Tibial nerve (tissue), 4 donors: ENCODE data around the gene ORC1.

Experiments
- CTCF ChIP-seq, 5 experiments: fragments of 200-600 bp in 3 of 5; fragments of 450-650 bp in 2 of 5; sonication (generic) in 3 of 5; IDR thresholded peaks; one replicate each; pipeline ENCODE4 v1.5.1; 2016 to 2019; ENCODE audit warnings: antibody characterized with exemption in 5 of 5, mild to moderate bottlenecking in 3 of 5, moderate library complexity in 2 of 5
- EP300 ChIP-seq, 2 donors: sonication (generic); formaldehyde crosslinking; IDR thresholded peaks; one replicate each; pipeline ENCODE4 v1.6.1; 2017; ENCODE audit warnings: antibody characterized with exemption in 2 of 2, mild to moderate bottlenecking in 1 of 2
- POLR2A ChIP-seq, 2 donors: fragments of 450-650 bp; IDR thresholded peaks; one replicate each; pipeline ENCODE4 v1.6.1; 2017; ENCODE audit warnings: antibody characterized with exemption in 2 of 2, mild to moderate bottlenecking in 2 of 2, moderate library complexity in 2 of 2

- no peak for TF ChIP-seq CTCF (IDR thresholded peaks at IDR 0.05)
- no peak for TF ChIP-seq EP300 (IDR thresholded peaks at IDR 0.05)
- no peak for TF ChIP-seq POLR2A (IDR thresholded peaks at IDR 0.05)
These were observed 22.9 kb upstream of the ORC1 start for GRCh38 chr1:52427152-52427551.
